ENCODE data around the gene CTNNA2. TPM values are rescaled to one million over a fixed set of nuclear protein-coding genes. Genes with fewer than 3 reads are reported as not detected.

The CTNNA2 gene
- total RNA-seq, 2 donors from 2014 or later: not detected

GRCh38 chr2:79981316-79981715 lies 468.5 kb downstream of the CTNNA2 start:
- Mint-ChIP-seq H3K9me3 (no peaks in the 10 kb centered on the region), H3K27ac (no peak overlapping the region), H3K4me1 (no peaks in the 10 kb centered on the region), H3K36me3 (ENCODE audit: low read depth) (no peaks in the 10 kb centered on the region), H3K27me3 (no peaks in the 10 kb centered on the region), H3K4me3 (no peak overlapping the region)
- ATAC-seq (replicated peaks): no peak

- Mint-ChIP-seq H3K27me3 (no peaks in the 10 kb centered on the region), H3K9me3 (no peaks in the 10 kb centered on the region), H3K36me3 (ENCODE audit: low read depth) (no peaks in the 10 kb centered on the region), H3K27ac (no peak overlapping the region), H3K4me3 (no peak overlapping the region), H3K4me1 (no peaks in the 10 kb centered on the region)
- no peak for ATAC-seq (replicated peaks)
Observed at GRCh38 chr2:79982445-79982844, 469.6 kb downstream of the CTNNA2 start.

- no peaks in the 10 kb centered on the region for H3K9me3 Mint-ChIP-seq
- no peaks in the 10 kb centered on the region for H3K36me3 Mint-ChIP-seq (ENCODE audit: low read depth)
- no peak for ATAC-seq (replicated peaks)
- no peaks in the 10 kb centered on the region for H3K4me1 Mint-ChIP-seq
- H3K4me3 Mint-ChIP-seq: no peak overlapping the region
- H3K27me3 Mint-ChIP-seq: no peaks in the 10 kb centered on the region
- no peak overlapping the region for H3K27ac Mint-ChIP-seq
Observed at GRCh38 chr2:79984476-79984875, 471.6 kb downstream of the CTNNA2 start.

GRCh38 chr2:79985145-79985544 lies 472.3 kb downstream of the CTNNA2 start:
- Mint-ChIP-seq H3K9me3 (no peaks in the 10 kb centered on the region), H3K4me3 (no peak overlapping the region), H3K27me3 (no peaks in the 10 kb centered on the region), H3K27ac (no peak overlapping the region), H3K4me1 (no peaks in the 10 kb centered on the region), H3K36me3 (ENCODE audit: low read depth) (no peaks in the 10 kb centered on the region)
- no peak for ATAC-seq (replicated peaks)

- no peak for ATAC-seq (replicated peaks)
- H3K27me3 Mint-ChIP-seq: no peaks in the 10 kb centered on the region
- H3K27ac Mint-ChIP-seq: no peak overlapping the region
- no peaks in the 10 kb centered on the region for H3K36me3 Mint-ChIP-seq (ENCODE audit: low read depth)
- no peaks in the 10 kb centered on the region for H3K9me3 Mint-ChIP-seq
- no peaks in the 10 kb centered on the region for H3K4me1 Mint-ChIP-seq
- no peak overlapping the region for H3K4me3 Mint-ChIP-seq
Observed at GRCh38 chr2:79985571-79985970, 472.7 kb downstream of the CTNNA2 start.

GRCh38 chr2:79993144-79993543 lies 480.3 kb downstream of the CTNNA2 start:
- no peak overlapping the region for H3K4me3 Mint-ChIP-seq
- no peaks in the 10 kb centered on the region for H3K27me3 Mint-ChIP-seq
- peaks cover 8% of the 10 kb centered on the region for H3K9me3 Mint-ChIP-seq
- no peaks in the 10 kb centered on the region for H3K4me1 Mint-ChIP-seq
- no peak overlapping the region for H3K27ac Mint-ChIP-seq
- no peak for ATAC-seq (replicated peaks)
- H3K36me3 Mint-ChIP-seq (ENCODE audit: low read depth): no peaks in the 10 kb centered on the region

- no peak overlapping the region for H3K27ac Mint-ChIP-seq
- H3K4me1 Mint-ChIP-seq: no peaks in the 10 kb centered on the region
- H3K9me3 Mint-ChIP-seq: peaks cover 8% of the 10 kb centered on the region
- H3K4me3 Mint-ChIP-seq: no peak overlapping the region
- no peak for ATAC-seq (replicated peaks)
- H3K36me3 Mint-ChIP-seq (ENCODE audit: low read depth): no peaks in the 10 kb centered on the region
- H3K27me3 Mint-ChIP-seq: no peaks in the 10 kb centered on the region
Observed at GRCh38 chr2:79994161-79994560, 481.3 kb downstream of the CTNNA2 start.

- Mint-ChIP-seq H3K9me3 (peaks cover 8% of the 10 kb centered on the region), H3K4me3 (no peak overlapping the region), H3K27me3 (no peaks in the 10 kb centered on the region), H3K4me1 (no peaks in the 10 kb centered on the region), H3K27ac (no peak overlapping the region), H3K36me3 (ENCODE audit: low read depth) (no peaks in the 10 kb centered on the region)
- ATAC-seq (replicated peaks): no peak
Observed at GRCh38 chr2:79994965-79995364, 482.1 kb downstream of the CTNNA2 start.

GRCh38 chr2:79996709-79997108 lies 483.9 kb downstream of the CTNNA2 start:
- no peak overlapping the region for H3K27ac Mint-ChIP-seq
- no peaks in the 10 kb centered on the region for H3K27me3 Mint-ChIP-seq
- H3K4me1 Mint-ChIP-seq: no peaks in the 10 kb centered on the region
- no peaks in the 10 kb centered on the region for H3K36me3 Mint-ChIP-seq (ENCODE audit: low read depth)
- ATAC-seq (replicated peaks): no peak
- H3K9me3 Mint-ChIP-seq: peaks cover 5% of the 10 kb centered on the region
- no peak overlapping the region for H3K4me3 Mint-ChIP-seq

GRCh38 chr2:80001701-80002101 lies 488.9 kb downstream of the CTNNA2 start:
- Mint-ChIP-seq H3K4me1 (no peaks in the 10 kb centered on the region), H3K9me3 (no peaks in the 10 kb centered on the region), H3K27me3 (no peaks in the 10 kb centered on the region), H3K27ac (no peak overlapping the region), H3K4me3 (no peak overlapping the region), H3K36me3 (ENCODE audit: low read depth) (no peaks in the 10 kb centered on the region)
- ATAC-seq (replicated peaks): no peak

- no peak overlapping the region for H3K4me3 Mint-ChIP-seq
- no peak for ATAC-seq (replicated peaks)
- H3K27ac Mint-ChIP-seq: no peak overlapping the region
- no peaks in the 10 kb centered on the region for H3K4me1 Mint-ChIP-seq
- H3K36me3 Mint-ChIP-seq (ENCODE audit: low read depth): no peaks in the 10 kb centered on the region
- no peaks in the 10 kb centered on the region for H3K27me3 Mint-ChIP-seq
- H3K9me3 Mint-ChIP-seq: no peaks in the 10 kb centered on the region
Observed at GRCh38 chr2:80002112-80002511, 489.3 kb downstream of the CTNNA2 start.

GRCh38 chr2:80002568-80003157 lies 489.8 kb downstream of the CTNNA2 start:
- no peak overlapping the region for H3K4me3 Mint-ChIP-seq
- no peaks in the 10 kb centered on the region for H3K9me3 Mint-ChIP-seq
- ATAC-seq (replicated peaks): no peak
- no peak overlapping the region for H3K27ac Mint-ChIP-seq
- no peaks in the 10 kb centered on the region for H3K36me3 Mint-ChIP-seq (ENCODE audit: low read depth)
- H3K4me1 Mint-ChIP-seq: no peaks in the 10 kb centered on the region
- no peaks in the 10 kb centered on the region for H3K27me3 Mint-ChIP-seq

GRCh38 chr2:80007777-80008503 lies 495.1 kb downstream of the CTNNA2 start:
- no peak overlapping the region for H3K27ac Mint-ChIP-seq
- H3K4me3 Mint-ChIP-seq: no peak overlapping the region
- no peaks in the 10 kb centered on the region for H3K4me1 Mint-ChIP-seq
- H3K9me3 Mint-ChIP-seq: peaks cover 7% of the 10 kb centered on the region
- H3K36me3 Mint-ChIP-seq (ENCODE audit: low read depth): no peaks in the 10 kb centered on the region
- no peak for ATAC-seq (replicated peaks)
- no peaks in the 10 kb centered on the region for H3K27me3 Mint-ChIP-seq

- H3K9me3 Mint-ChIP-seq: peaks cover 10% of the 10 kb centered on the region
- no peaks in the 10 kb centered on the region for H3K27me3 Mint-ChIP-seq
- no peak for ATAC-seq (replicated peaks)
- H3K36me3 Mint-ChIP-seq (ENCODE audit: low read depth): no peaks in the 10 kb centered on the region
- H3K27ac Mint-ChIP-seq: no peak overlapping the region
- H3K4me3 Mint-ChIP-seq: no peak overlapping the region
- no peaks in the 10 kb centered on the region for H3K4me1 Mint-ChIP-seq
Observed at GRCh38 chr2:80008596-80008995, 495.7 kb downstream of the CTNNA2 start.

- no peaks in the 10 kb centered on the region for H3K36me3 Mint-ChIP-seq (ENCODE audit: low read depth)
- peaks cover 11% of the 10 kb centered on the region for H3K9me3 Mint-ChIP-seq
- H3K4me3 Mint-ChIP-seq: no peak overlapping the region
- no peaks in the 10 kb centered on the region for H3K4me1 Mint-ChIP-seq
- no peak overlapping the region for H3K27ac Mint-ChIP-seq
- no peak for ATAC-seq (replicated peaks)
- no peaks in the 10 kb centered on the region for H3K27me3 Mint-ChIP-seq
Observed at GRCh38 chr2:80009211-80009610, 496.4 kb downstream of the CTNNA2 start.

All from activated T-helper 17 cell treated with anti-CD3 and anti-CD28 coated beads, Interleukin-2, amount 50 U/mL, for 72 hours (primary cell).